ENCODE results near the gene SLC25A25. TPM values are rescaled to one million over a fixed set of nuclear protein-coding genes. Genes with fewer than 3 reads are reported as not detected.
A peak's percentile ranks its signal among the peaks of the same experiment; 100 is the strongest.

Gene SLC25A25
- total and polyA plus RNA-seq, 10 of the 15 experiments (the other 5 are each of a cell fraction or from before 2014, with no cell fraction given) = 0.04 to 17.1 (median 12.4) TPM; not detected in 1

DNA sequence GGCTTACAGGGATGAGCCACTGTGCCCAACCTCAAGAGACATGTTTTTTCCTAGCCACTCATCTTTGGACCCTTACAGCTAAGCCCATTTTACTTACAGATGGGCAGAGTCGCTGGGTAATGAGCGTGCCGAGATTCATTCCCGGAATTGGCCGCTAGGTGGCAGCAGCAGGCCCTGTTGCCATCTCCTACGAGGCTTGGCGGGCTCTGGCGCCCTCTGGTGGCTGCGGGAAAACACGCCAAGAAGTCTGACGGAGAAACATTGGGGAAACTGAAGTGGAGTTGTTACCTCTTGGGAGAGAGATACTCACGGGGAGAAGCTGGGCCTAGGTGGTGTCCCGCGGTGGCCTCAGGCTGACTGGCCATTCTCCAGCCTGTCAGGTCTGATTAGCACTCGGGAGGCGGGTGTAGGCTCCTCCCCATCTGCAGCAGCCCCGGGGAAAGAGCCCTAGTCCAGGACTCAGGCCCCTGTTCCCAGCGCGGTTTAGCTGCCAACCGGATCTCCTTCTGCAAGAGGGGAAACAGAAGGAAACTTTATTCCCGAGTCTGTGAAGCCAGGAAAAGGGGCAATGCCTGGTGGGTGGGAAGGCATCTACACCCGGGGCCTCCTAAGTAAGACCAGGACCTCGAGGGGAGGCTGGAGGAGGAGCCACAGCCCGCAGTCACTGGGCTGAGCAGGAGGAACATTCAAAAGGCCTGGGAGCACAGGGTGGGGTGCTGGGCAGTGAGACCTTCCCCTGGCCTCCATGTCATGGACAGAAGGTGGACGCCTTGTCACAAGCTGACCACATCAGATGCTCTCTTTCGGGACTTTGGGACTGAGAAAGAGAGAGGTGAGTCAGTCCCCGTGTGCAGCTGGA is 49.8 kb downstream of the SLC25A25 start (continued):
- TF ChIP-seq, protein P1, sequence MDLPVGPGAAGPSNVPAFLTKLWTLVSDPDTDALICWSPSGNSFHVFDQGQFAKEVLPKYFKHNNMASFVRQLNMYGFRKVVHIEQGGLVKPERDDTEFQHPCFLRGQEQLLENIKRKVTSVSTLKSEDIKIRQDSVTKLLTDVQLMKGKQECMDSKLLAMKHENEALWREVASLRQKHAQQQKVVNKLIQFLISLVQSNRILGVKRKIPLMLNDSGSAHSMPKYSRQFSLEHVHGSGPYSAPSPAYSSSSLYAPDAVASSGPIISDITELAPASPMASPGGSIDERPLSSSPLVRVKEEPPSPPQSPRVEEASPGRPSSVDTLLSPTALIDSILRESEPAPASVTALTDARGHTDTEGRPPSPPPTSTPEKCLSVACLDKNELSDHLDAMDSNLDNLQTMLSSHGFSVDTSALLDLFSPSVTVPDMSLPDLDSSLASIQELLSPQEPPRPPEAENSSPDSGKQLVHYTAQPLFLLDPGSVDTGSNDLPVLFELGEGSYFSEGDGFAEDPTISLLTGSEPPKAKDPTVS (IDR thresholded peaks at IDR 0.05; ENCODE audit: low read depth, low read length) = 0 out of 2 replicates have a peak, but pooled peaks have one; percentile 65
- TF ChIP-seq CHD2 (IDR thresholded peaks at IDR 0.05; ENCODE audit: borderline replicate concordance, low read depth, low read length) = no peak
- TF ChIP-seq, protein P2, sequence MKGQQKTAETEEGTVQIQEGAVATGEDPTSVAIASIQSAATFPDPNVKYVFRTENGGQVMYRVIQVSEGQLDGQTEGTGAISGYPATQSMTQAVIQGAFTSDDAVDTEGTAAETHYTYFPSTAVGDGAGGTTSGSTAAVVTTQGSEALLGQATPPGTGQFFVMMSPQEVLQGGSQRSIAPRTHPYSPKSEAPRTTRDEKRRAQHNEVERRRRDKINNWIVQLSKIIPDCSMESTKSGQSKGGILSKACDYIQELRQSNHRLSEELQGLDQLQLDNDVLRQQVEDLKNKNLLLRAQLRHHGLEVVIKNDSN (IDR thresholded peaks at IDR 0.05; ENCODE audit: borderline replicate concordance, extremely low read length, insufficient read depth, low read depth, low read length) = no peak
- TF ChIP-seq MTA3 (IDR thresholded peaks at IDR 0.05; ENCODE audit: borderline replicate concordance, low read length) = no peak
- no peak for TF ChIP-seq RCOR1 (conservative IDR thresholded peaks at IDR 0.05; ENCODE audit: low read depth, low read length)
- no peak for TF ChIP-seq ZZZ3 (IDR thresholded peaks at IDR 0.05; ENCODE audit: control insufficient read depth, insufficient read length, low read depth)
- TF ChIP-seq ETV6 (conservative IDR thresholded peaks at IDR 0.05 in 1 of 2, IDR thresholded peaks at IDR 0.05 in 1 of 2; ENCODE audit: borderline replicate concordance in 1 of 2, low read depth in 1 of 2) = no peak
- no peak for TF ChIP-seq NR2F1 (conservative IDR thresholded peaks at IDR 0.05)
- TF ChIP-seq SMC3 (IDR thresholded peaks at IDR 0.05; ENCODE audit: borderline replicate concordance, low read length) = peak; percentile 99
- peak; percentile 95; the same call in 1 of the 2 replicates for TF ChIP-seq RB1 (IDR thresholded peaks at IDR 0.05; ENCODE audit: borderline replicate concordance)
- no peak for TF ChIP-seq HDAC2 (IDR thresholded peaks at IDR 0.05)
- TF ChIP-seq, protein P3, sequence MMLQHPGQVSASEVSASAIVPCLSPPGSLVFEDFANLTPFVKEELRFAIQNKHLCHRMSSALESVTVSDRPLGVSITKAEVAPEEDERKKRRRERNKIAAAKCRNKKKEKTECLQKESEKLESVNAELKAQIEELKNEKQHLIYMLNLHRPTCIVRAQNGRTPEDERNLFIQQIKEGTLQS (IDR thresholded peaks at IDR 0.05; ENCODE audit: borderline replicate concordance, extremely low read depth, low read depth, low read length) = peak; percentile 62; the same call in 1 of the 2 replicates
- TF ChIP-seq SPI1 (IDR thresholded peaks at IDR 0.05; ENCODE audit: borderline replicate concordance, insufficient read depth, low read depth, low read length) = no peak
- TF ChIP-seq POLR2AphosphoS5 (IDR thresholded peaks at IDR 0.05; ENCODE audit: low read length) = no peak
- TF ChIP-seq STAT1 (conservative IDR thresholded peaks at IDR 0.05) = no peak
- TF ChIP-seq, protein P4, sequence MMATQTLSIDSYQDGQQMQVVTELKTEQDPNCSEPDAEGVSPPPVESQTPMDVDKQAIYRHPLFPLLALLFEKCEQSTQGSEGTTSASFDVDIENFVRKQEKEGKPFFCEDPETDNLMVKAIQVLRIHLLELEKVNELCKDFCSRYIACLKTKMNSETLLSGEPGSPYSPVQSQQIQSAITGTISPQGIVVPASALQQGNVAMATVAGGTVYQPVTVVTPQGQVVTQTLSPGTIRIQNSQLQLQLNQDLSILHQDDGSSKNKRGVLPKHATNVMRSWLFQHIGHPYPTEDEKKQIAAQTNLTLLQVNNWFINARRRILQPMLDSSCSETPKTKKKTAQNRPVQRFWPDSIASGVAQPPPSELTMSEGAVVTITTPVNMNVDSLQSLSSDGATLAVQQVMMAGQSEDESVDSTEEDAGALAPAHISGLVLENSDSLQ (IDR thresholded peaks at IDR 0.05) = no peak
- TF ChIP-seq FOXM1 (IDR thresholded peaks at IDR 0.05; ENCODE audit: low read depth, low read length) = peak; percentile 75
- TF ChIP-seq TCF12 (IDR thresholded peaks at IDR 0.05; ENCODE audit: low read depth, low read length) = 0 out of 2 replicates have a peak, but pooled peaks have one; percentile 15
- no peak for TF ChIP-seq POLR2AphosphoS2 (IDR thresholded peaks at IDR 0.05; ENCODE audit: low read depth, low read length)
- TF ChIP-seq, protein P5, sequence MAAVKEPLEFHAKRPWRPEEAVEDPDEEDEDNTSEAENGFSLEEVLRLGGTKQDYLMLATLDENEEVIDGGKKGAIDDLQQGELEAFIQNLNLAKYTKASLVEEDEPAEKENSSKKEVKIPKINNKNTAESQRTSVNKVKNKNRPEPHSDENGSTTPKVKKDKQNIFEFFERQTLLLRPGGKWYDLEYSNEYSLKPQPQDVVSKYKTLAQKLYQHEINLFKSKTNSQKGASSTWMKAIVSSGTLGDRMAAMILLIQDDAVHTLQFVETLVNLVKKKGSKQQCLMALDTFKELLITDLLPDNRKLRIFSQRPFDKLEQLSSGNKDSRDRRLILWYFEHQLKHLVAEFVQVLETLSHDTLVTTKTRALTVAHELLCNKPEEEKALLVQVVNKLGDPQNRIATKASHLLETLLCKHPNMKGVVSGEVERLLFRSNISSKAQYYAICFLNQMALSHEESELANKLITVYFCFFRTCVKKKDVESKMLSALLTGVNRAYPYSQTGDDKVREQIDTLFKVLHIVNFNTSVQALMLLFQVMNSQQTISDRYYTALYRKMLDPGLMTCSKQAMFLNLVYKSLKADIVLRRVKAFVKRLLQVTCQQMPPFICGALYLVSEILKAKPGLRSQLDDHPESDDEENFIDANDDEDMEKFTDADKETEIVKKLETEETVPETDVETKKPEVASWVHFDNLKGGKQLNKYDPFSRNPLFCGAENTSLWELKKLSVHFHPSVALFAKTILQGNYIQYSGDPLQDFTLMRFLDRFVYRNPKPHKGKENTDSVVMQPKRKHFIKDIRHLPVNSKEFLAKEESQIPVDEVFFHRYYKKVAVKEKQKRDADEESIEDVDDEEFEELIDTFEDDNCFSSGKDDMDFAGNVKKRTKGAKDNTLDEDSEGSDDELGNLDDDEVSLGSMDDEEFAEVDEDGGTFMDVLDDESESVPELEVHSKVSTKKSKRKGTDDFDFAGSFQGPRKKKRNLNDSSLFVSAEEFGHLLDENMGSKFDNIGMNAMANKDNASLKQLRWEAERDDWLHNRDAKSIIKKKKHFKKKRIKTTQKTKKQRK (IDR thresholded peaks at IDR 0.05; ENCODE audit: low read depth, low read length) = no peak

Measured in GM12878 (cell line).